Transverse colon (tissue), 4 donors: Measurements from ENCODE around the gene C6orf120. TPM values are rescaled to one million over a fixed set of nuclear protein-coding genes. Genes with fewer than 3 reads are reported as not detected.

ENCODE experiments used
- DNase-seq: peaks from one replicate; pipeline ENCODE4 v3.0.0-alpha.2; 2019
- H3K27ac ChIP-seq, 4 donors: fragments of 200-600 bp; sonication (generic); 2 replicates each; pipeline ENCODE4 v1.5.1; 2016 to 2018; ENCODE audit warnings: inconsistent platforms in 4 of 4
- H3K27me3 ChIP-seq: fragments of 200-600 bp; sonication (generic); 2 replicates; pipeline ENCODE4 v1.5.1; 2017; ENCODE audit warnings: inconsistent platforms
- H3K36me3 ChIP-seq, 4 donors: fragments of 200-600 bp; sonication (generic); 2 replicates each; pipeline ENCODE4 v1.5.1; 2017 to 2019; ENCODE audit warnings: inconsistent platforms in 4 of 4
- H3K4me1 ChIP-seq, 4 donors: fragments of 200-600 bp; sonication (generic); 2 replicates each; pipeline ENCODE4 v1.5.1; 2017 to 2020; ENCODE audit warnings: inconsistent platforms in 4 of 4
- H3K4me3 ChIP-seq, 4 donors: fragments of 200-600 bp; sonication (generic); 1 replicate in 1 of 4; 2 replicates in 3 of 4; pipeline versions ENCODE4 v1.5.1 to v1.6.1; 2017 to 2019; ENCODE audit warnings: inconsistent platforms in 4 of 4
- H3K9me3 ChIP-seq, 2 donors: fragments of 200-600 bp; sonication (generic); 2 replicates each; pipeline ENCODE4 v1.5.1; 2017 to 2019; ENCODE audit warnings: inconsistent platforms in 2 of 2
- CTCF ChIP-seq, 5 experiments: fragments of 200-600 bp in 3 of 5; fragments of 450-650 bp in 2 of 5; sonication (generic) in 3 of 5; IDR thresholded peaks; 1 replicate in 2 of 5; 2 replicates in 3 of 5; pipeline ENCODE4 v1.5.1; 2016 to 2017; ENCODE audit warnings: antibody characterized with exemption in 5 of 5, inconsistent platforms in 3 of 5, mild to moderate bottlenecking in 2 of 5, moderate library complexity in 1 of 5
- EP300 ChIP-seq: sonication (generic); formaldehyde crosslinking; IDR thresholded peaks from one replicate; pipeline ENCODE4 v1.6.1; 2017; ENCODE audit warnings: antibody characterized with exemption, low read depth
- POLR2A ChIP-seq: fragments of 450-650 bp; IDR thresholded peaks from one replicate; pipeline ENCODE4 v1.6.1; 2016; ENCODE audit warnings: antibody characterized with exemption, mild to moderate bottlenecking, moderate library complexity
- POLR2AphosphoS5 ChIP-seq, 3 donors: sonication (generic); formaldehyde crosslinking; IDR thresholded peaks; one replicate each; pipeline ENCODE4 v1.6.1; 2016; ENCODE audit warnings: antibody characterized with exemption in 3 of 3
- WGBS, 2 donors: methylation state at CpG; one replicate each; pipeline ENCODE4 v1.1.5; 2018; ENCODE audit warnings: low coverage in 1 of 2; 5-methylcytosine and 5-hydroxymethylcytosine counted together
- in situ Hi-C, 4 donors: fragments of 200-750 bp; cut with MboI; loops; one replicate each; pipeline versions ENCODE4 v1.15.0 to v1.15.1; 2017; ENCODE audit warnings: low sequenced_read_pairs in 3 of 4, low pct_ligation_motif_present in 1 of 4, low pct_unique_long_range_greater_than_20kb in 1 of 4
- intact Hi-C: fragments of 100-400 bp; cut with DNase I; formaldehyde crosslinking; loops from one replicate; pipeline ENCODE4 v1.15.1; 2023; ENCODE audit warnings: low total_unique reads
- total RNA-seq, 4 donors: library from RNA; depleted of rRNA; stranded (reverse); fragments of >200 nt; gene quantifications; one replicate each; pipeline ENCODE4 v1.1.0, GENCODE V29; 2016

Gene C6orf120
- total RNA-seq, 4 donors from 2014 or later = 20.5 to 45.2 (median 40.5) TPM

- WGBS, 2 donors = 86 to 88% methylated on average over 3 of the region's 3 CpGs
- no peak overlapping the region for H3K4me3 ChIP-seq
- intact Hi-C loops = no loop called here
- in situ Hi-C loops = no loop called here
- H3K27ac ChIP-seq = no peak overlapping the region
- peaks cover 0 to 12% (median 1%) of the 10 kb centered on the region in 4 donors for H3K36me3 ChIP-seq
- H3K27me3 ChIP-seq = no peaks in the 10 kb centered on the region
- H3K4me1 ChIP-seq = peaks cover 7 to 24% (median 14%) of the 10 kb centered on the region in 4 donors
- no peaks in the 10 kb centered on the region for H3K9me3 ChIP-seq
- DNase-seq = no peak
- TF ChIP-seq POLR2AphosphoS5 (IDR thresholded peaks at IDR 0.05) = no peak
- peak in 1 of 5 experiments; percentile 17 for TF ChIP-seq CTCF (IDR thresholded peaks at IDR 0.05)
- no peak for TF ChIP-seq POLR2A
- no peak for TF ChIP-seq EP300
Measured at GRCh38 chr6:169720207-169720855, 18.4 kb downstream of the C6orf120 start.

- 3 to 6% methylated on average over 3 to 22 of the region's 22 CpGs for WGBS, 2 donors
- H3K27ac ChIP-seq = peak overlapping the region; percentile 85 to 97 (median 93)
- H3K4me1 ChIP-seq = peaks cover 10 to 28% (median 14%) of the 10 kb centered on the region in 4 donors
- intact Hi-C loops (no loop called here), in situ Hi-C loops (no loop called here)
- H3K9me3 ChIP-seq = no peaks in the 10 kb centered on the region
- H3K4me3 ChIP-seq = peak overlapping the region; percentile 17 to 94 (median 88)
- no peaks in the 10 kb centered on the region for H3K27me3 ChIP-seq
- no peaks in the 10 kb centered on the region for H3K36me3 ChIP-seq
- peak; percentile 54 for DNase-seq
- TF ChIP-seq POLR2AphosphoS5 (IDR thresholded peaks at IDR 0.05) = peak in 1 of 3 donors; percentile 5
- no peak for TF ChIP-seq CTCF (IDR thresholded peaks at IDR 0.05)
- peak; percentile 40 for TF ChIP-seq POLR2A
Measured at GRCh38 chr6:169722362-169723199, 20.7 kb downstream of the C6orf120 start.

GRCh38 chr6:169723200-169723909 is 21.4 kb downstream of the C6orf120 start:
- no peaks in the 10 kb centered on the region for H3K27me3 ChIP-seq
- H3K4me1 ChIP-seq = peaks cover 10 to 28% (median 14%) of the 10 kb centered on the region in 4 donors
- intact Hi-C loops = no loop called here
- H3K4me3 ChIP-seq = peak overlapping the region; percentile 17 to 94 (median 88)
- DNase-seq = peak; percentile 81
- H3K36me3 ChIP-seq = no peaks in the 10 kb centered on the region
- peak; percentile 15 to 54 (median 29) for TF ChIP-seq POLR2AphosphoS5 (IDR thresholded peaks at IDR 0.05)
- TF ChIP-seq POLR2A = no peak
- peak overlapping the region; percentile 85 to 97 (median 93) for H3K27ac ChIP-seq
- H3K9me3 ChIP-seq = no peaks in the 10 kb centered on the region
- in situ Hi-C loops = no loop called here
- 0 to 2% methylated on average over 1 to 29 of the region's 70 CpGs for WGBS, 2 donors

- H3K4me1 ChIP-seq = peaks cover 10 to 28% (median 14%) of the 10 kb centered on the region in 4 donors
- WGBS, 2 donors = 0% methylated on average over 1 of the region's 89 CpGs; no CpG with 5 or more reads in 1 of the 2 donors
- peak; percentile 36 for DNase-seq
- H3K4me3 ChIP-seq = peak overlapping the region; percentile 48 to 89 (median 65)
- H3K36me3 ChIP-seq = no peaks in the 10 kb centered on the region
- H3K27ac ChIP-seq = peak overlapping the region; percentile 88 to 97 (median 94)
- in situ Hi-C loops = no loop called here
- no peaks in the 10 kb centered on the region for H3K9me3 ChIP-seq
- TF ChIP-seq POLR2AphosphoS5 (IDR thresholded peaks at IDR 0.05) = no peak
- no peak for TF ChIP-seq EP300
- H3K27me3 ChIP-seq = no peaks in the 10 kb centered on the region
- intact Hi-C loops = no loop called here
Measured at GRCh38 chr6:169723991-169724493, 22.1 kb downstream of the C6orf120 start.
